ENCODE measurements around the gene SNX17. TPM values are rescaled to one million over a fixed set of nuclear protein-coding genes. Genes with fewer than 3 reads are reported as not detected.
"Not testable (repeated sequence)": the region's sequence is repeated elsewhere in the genome, so short reads cannot be mapped to it uniquely, and the experiment has no call there.

SNX17 gene
- total RNA-seq, 1 donor from 2014 or later, result 69.9 TPM

- Histone ChIP-seq H3K27me3 (ENCODE audit: insufficient read depth, low read length) (no peaks in the 10 kb centered on the region), H3K4me3 (ENCODE audit: insufficient read depth, low read depth, low read length) (no peak overlapping the region), H2AFZ (ENCODE audit: low read depth, low read length) (no peak overlapping the region), H3K79me2 (ENCODE audit: insufficient read depth, low read length) (no peaks in the 10 kb centered on the region), H3K4me1 (ENCODE audit: insufficient read depth, low read length) (no peaks in the 10 kb centered on the region), H3K27ac (ENCODE audit: low read depth, low read length) (no peak overlapping the region), H3K36me3 (ENCODE audit: insufficient read depth, low read length) (no peaks in the 10 kb centered on the region), H4K20me1 (ENCODE audit: insufficient read depth, low read length) (no peaks in the 10 kb centered on the region), H3K9ac (ENCODE audit: low read length) (no peak overlapping the region), H3K9me3 (ENCODE audit: insufficient read depth, low read depth, low read length) (no peaks in the 10 kb centered on the region), H3K4me2 (ENCODE audit: low read length) (no peak overlapping the region)
- Mint-ChIP-seq H3K9me3 (ENCODE audit: unreplicated experiment) (no peaks in the 10 kb centered on the region), H3K4me1 (ENCODE audit: low read depth, unreplicated experiment) (no peaks in the 10 kb centered on the region), H3K27me3 (ENCODE audit: low read depth, unreplicated experiment) (peaks cover 1% of the 10 kb centered on the region), H3K36me3 (ENCODE audit: low read depth, unreplicated experiment) (no peaks in the 10 kb centered on the region), H3K4me3 (ENCODE audit: unreplicated experiment) (no peak overlapping the region), H3K27ac (ENCODE audit: unreplicated experiment) (no peak overlapping the region)
- DNase-seq (ENCODE audit: low read depth) (no peak), FAIRE-seq (no peak)
- TF ChIP-seq EZH2 (IDR thresholded peaks at IDR 0.05; ENCODE audit: insufficient read depth, low read length) (no peak), CTCF (IDR thresholded peaks at IDR 0.05; ENCODE audit: insufficient read depth, low read depth, low read length) (no peak)
Observed at GRCh38 chr2:27421660-27422250, 51.3 kb downstream of the SNX17 start.

GRCh38 chr2:27422958-27423357, 52.5 kb downstream of the SNX17 start:
- Mint-ChIP-seq H3K9me3 (ENCODE audit: unreplicated experiment) (no peaks in the 10 kb centered on the region), H3K36me3 (ENCODE audit: low read depth, unreplicated experiment) (no peaks in the 10 kb centered on the region), H3K4me3 (ENCODE audit: unreplicated experiment) (no peak overlapping the region), H3K4me1 (ENCODE audit: low read depth, unreplicated experiment) (peaks cover 4% of the 10 kb centered on the region), H3K27ac (ENCODE audit: unreplicated experiment) (no peak overlapping the region), H3K27me3 (ENCODE audit: low read depth, unreplicated experiment) (peaks cover 1% of the 10 kb centered on the region)
- Histone ChIP-seq H3K36me3 (ENCODE audit: insufficient read depth, low read length) (no peaks in the 10 kb centered on the region), H2AFZ (ENCODE audit: low read depth, low read length) (no peak overlapping the region), H3K4me2 (ENCODE audit: low read length) (no peak overlapping the region), H3K79me2 (ENCODE audit: insufficient read depth, low read length) (no peaks in the 10 kb centered on the region), H3K9me3 (ENCODE audit: insufficient read depth, low read depth, low read length) (no peaks in the 10 kb centered on the region), H3K27ac (ENCODE audit: low read depth, low read length) (no peak overlapping the region), H3K4me3 (ENCODE audit: insufficient read depth, low read depth, low read length) (no peak overlapping the region), H3K9ac (ENCODE audit: low read length) (no peak overlapping the region), H4K20me1 (ENCODE audit: insufficient read depth, low read length) (no peaks in the 10 kb centered on the region), H3K4me1 (ENCODE audit: insufficient read depth, low read length) (no peaks in the 10 kb centered on the region), H3K27me3 (ENCODE audit: insufficient read depth, low read length) (no peaks in the 10 kb centered on the region)
- FAIRE-seq, result no peak
- DNase-seq (ENCODE audit: low read depth), result no peak
- no peak for TF ChIP-seq EZH2 (IDR thresholded peaks at IDR 0.05; ENCODE audit: insufficient read depth, low read length)
- no peak for TF ChIP-seq CTCF (IDR thresholded peaks at IDR 0.05; ENCODE audit: insufficient read depth, low read depth, low read length)

GRCh38 chr2:27425039-27425438, 54.6 kb downstream of the SNX17 start:
- H3K4me3 Mint-ChIP-seq (ENCODE audit: unreplicated experiment); FAIRE-seq; H2AFZ ChIP-seq (ENCODE audit: low read depth, low read length); H3K27me3 Mint-ChIP-seq (ENCODE audit: low read depth, unreplicated experiment); H3K4me3 ChIP-seq (ENCODE audit: insufficient read depth, low read depth, low read length); H3K27me3 ChIP-seq (ENCODE audit: insufficient read depth, low read length); H3K9me3 ChIP-seq (ENCODE audit: insufficient read depth, low read depth, low read length); H3K27ac Mint-ChIP-seq (ENCODE audit: unreplicated experiment); H3K4me2 ChIP-seq (ENCODE audit: low read length); H3K27ac ChIP-seq (ENCODE audit: low read depth, low read length); H3K9me3 Mint-ChIP-seq (ENCODE audit: unreplicated experiment); DNase-seq (ENCODE audit: low read depth); H3K4me1 Mint-ChIP-seq (ENCODE audit: low read depth, unreplicated experiment); H3K4me1 ChIP-seq (ENCODE audit: insufficient read depth, low read length); H3K36me3 Mint-ChIP-seq (ENCODE audit: low read depth, unreplicated experiment); H3K9ac ChIP-seq (ENCODE audit: low read length); H3K36me3 ChIP-seq (ENCODE audit: insufficient read depth, low read length): not testable (repeated sequence)
- peaks cover 10% of the 10 kb centered on the region for H4K20me1 ChIP-seq (ENCODE audit: insufficient read depth, low read length)
- peaks cover 10% of the 10 kb centered on the region for H3K79me2 ChIP-seq (ENCODE audit: insufficient read depth, low read length)

Other genes starting within 250 kb of the SNX17 start
- gene ABHD1, start 246.8 kb upstream of the SNX17 start, total RNA-seq, result not detected in 2 replicates
- gene PREB, start 236.0 kb upstream of the SNX17 start, total RNA-seq, result 48.9 and 49.2 TPM in 2 replicates
- gene PRR30, start 231.2 kb upstream of the SNX17 start, total RNA-seq, result not detected in 2 replicates
- gene TCF23, start 221.6 kb upstream of the SNX17 start, total RNA-seq, result not detected in 2 replicates
- 62.9 and 66.9 TPM in 2 replicates for gene ATRAID, start 158.6 kb upstream of the SNX17 start, total RNA-seq
- gene SLC5A6, start 158.3 kb upstream of the SNX17 start, total RNA-seq, result 43.9 and 54.0 TPM in 2 replicates
- gene CAD, start 153.2 kb upstream of the SNX17 start, total RNA-seq, result 50.7 and 51.2 TPM in 2 replicates
- gene SLC30A3, start 107.6 kb upstream of the SNX17 start, total RNA-seq, result 0.16 and 0.34 TPM in 2 replicates
- not detected in 2 replicates for gene DNAJC5G, start 95.2 kb upstream of the SNX17 start, total RNA-seq
- gene TRIM54, start 88.2 kb upstream of the SNX17 start, total RNA-seq, result not detected in 2 replicates
- gene UCN, start 62.2 kb upstream of the SNX17 start, total RNA-seq, result 1.1 and 1.5 TPM in 2 replicates
- gene MPV17, start 47.5 kb upstream of the SNX17 start, total RNA-seq, result 54.0 and 55.7 TPM in 2 replicates
- gene GTF3C2, start 13.9 kb upstream of the SNX17 start, total RNA-seq, result 52.9 and 61.3 TPM in 2 replicates
- gene EIF2B4, start 278 bp upstream of the SNX17 start, total RNA-seq, result 43.3 and 47.3 TPM in 2 replicates
- gene ZNF513, start 10.1 kb downstream of the SNX17 start, total RNA-seq, result 13.5 and 13.7 TPM in 2 replicates
- gene PPM1G, start 39.0 kb downstream of the SNX17 start, total RNA-seq, result 77.3 and 79.0 TPM in 2 replicates
- gene NRBP1, start 58.0 kb downstream of the SNX17 start, total RNA-seq, result 119 and 127 TPM in 2 replicates
- 1.4 and 1.9 TPM in 2 replicates for gene KRTCAP3, start 71.8 kb downstream of the SNX17 start, total RNA-seq
- gene IFT172, start 119.1 kb downstream of the SNX17 start, total RNA-seq, result 15.4 and 17.6 TPM in 2 replicates
- gene FNDC4, start 124.6 kb downstream of the SNX17 start, total RNA-seq, result 6.9 and 7.3 TPM in 2 replicates
- gene GCKR, start 126.2 kb downstream of the SNX17 start, total RNA-seq, result not detected in 2 replicates
- 27.5 and 32.5 TPM in 2 replicates for gene ZNF512, start 212.4 kb downstream of the SNX17 start, total RNA-seq